ENCODE results near the gene RTKN.

- TF ChIP-seq OSR1 (CRISPR knock-in tag; IDR thresholded peaks at IDR 0.05) (no peak), CREB5 (CRISPR knock-in tag; IDR thresholded peaks at IDR 0.05; ENCODE audit: low read depth) (no peak), ZNF70 (CRISPR knock-in tag; IDR thresholded peaks at IDR 0.05) (no peak), RARB (CRISPR knock-in tag; IDR thresholded peaks at IDR 0.05) (no peak)
These were observed 2.4 kb downstream of the RTKN start for GRCh38 chr2:74439373-74439772.
